Fibroblast of gingiva (primary cell): ENCODE measurements around the gene SLC25A21.

Experiments
- DNase-seq: peaks from one replicate; pipeline ENCODE4 v3.0.0-alpha.2; 2011; ENCODE audit warnings: low read depth

SLC25A21 gene

DNA sequence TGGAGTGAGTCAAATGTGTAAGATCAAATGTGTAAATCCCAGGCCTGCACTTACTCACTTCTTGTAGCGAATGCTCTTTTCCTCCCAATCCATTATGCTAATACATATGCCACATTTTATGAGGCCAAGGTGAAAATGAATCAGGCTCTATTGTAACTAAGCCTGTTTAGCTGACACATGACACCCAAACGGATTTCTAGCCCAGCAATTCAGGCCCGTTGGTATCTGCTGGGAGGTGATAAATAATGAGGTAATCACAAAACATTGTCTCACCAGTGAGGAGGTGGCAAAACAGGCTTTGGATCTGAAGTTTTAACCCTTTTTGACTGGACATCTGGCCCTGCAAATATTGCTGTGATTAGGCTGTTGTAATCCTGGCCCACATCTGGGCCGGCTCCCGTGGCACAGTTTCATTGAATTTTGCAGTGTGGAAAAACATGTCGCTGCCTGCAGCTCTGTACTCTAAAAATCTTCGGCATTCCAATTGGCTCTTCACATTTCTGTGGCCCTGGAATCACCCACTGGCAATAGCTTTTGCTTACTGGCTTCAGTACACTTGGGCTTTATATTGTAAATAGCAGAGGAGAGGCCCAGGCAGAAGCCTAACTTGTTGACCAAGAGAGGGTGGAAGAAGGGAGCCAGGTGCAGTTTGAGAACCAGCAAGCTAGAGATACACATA is 404.7 kb downstream of the SLC25A21 start:
- DNase-seq = peak; percentile 20

DNA sequence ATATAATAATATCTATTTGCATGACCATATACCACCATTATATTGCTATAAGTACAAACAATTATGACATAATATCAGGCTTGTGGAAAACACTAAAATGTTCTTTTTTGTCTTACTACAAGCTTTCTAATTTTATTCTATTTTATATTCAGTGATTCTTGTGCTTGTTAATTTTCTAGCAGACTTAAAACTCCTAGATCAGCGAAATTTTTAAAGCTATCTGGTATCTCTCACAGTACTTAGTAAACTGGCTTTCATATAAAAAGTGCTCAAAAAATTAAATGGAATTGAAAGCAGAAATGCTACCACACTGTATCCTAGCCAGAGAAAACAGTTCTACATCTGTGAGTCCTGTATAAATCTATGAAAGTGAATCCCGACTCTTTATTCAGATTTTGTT is 405.4 kb downstream of the SLC25A21 start:
- DNase-seq = no peak

DNA sequence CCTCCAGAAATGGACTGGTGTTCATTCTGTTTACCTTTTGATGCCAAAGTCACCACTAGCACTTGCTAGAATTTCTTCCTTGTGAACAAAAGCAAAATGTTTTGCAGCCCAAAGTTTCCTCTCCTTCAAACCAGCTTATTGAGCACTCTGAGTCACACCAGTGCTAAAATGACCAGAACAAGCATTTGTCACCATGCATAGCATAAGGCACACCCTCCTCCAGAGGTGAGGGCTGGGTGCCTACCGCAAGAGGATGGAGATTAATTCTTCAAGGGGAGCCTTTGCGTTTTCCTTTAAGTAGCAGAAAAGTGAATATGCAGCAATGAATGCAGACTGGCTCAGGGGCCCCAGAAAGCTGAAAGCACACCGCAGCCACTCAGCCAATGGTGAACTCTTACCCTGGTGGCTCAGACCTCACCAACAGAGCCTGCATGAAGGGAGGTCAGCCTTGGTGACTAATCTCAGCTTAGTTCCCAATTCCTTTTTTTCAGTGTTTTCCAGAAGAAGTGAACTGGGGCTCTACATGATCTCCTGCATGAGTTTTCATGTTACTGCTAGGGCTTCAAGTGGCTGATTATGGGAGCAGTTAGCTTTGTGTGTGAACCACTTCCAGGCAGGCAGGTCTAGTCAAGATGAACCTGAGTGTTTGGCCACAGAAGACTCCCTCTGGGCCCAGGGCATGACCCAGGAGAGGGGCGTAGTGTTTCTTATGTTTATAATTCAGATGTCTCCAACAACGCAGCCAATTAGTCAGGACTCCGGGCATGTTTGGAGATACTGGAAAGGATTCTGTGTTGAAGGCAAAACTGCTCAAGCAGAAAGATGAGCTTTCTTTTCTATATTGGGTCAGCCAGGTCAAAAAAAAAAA is 414.4 kb downstream of the SLC25A21 start:
- no peak for DNase-seq

DNA sequence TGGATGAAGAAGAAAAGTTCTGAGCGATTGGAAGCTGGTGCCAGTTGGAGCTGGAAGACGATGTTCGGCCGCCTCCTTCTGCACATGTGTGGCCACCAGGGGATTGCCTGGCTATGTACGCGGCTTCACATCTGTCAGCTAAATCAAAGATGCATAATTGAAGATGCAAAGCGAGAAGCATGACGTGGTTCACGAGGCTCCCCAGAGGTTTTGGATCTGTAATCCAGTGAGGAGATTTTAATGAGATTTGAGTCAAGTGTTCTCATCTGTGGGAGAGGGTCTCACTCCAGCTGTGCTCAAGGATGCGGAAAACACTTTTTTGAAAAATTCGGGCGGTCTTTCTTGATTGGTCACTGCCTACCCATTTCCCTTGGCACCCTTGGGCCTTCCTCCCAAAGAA is 416.2 kb downstream of the SLC25A21 start:
- no peak for DNase-seq

DNA sequence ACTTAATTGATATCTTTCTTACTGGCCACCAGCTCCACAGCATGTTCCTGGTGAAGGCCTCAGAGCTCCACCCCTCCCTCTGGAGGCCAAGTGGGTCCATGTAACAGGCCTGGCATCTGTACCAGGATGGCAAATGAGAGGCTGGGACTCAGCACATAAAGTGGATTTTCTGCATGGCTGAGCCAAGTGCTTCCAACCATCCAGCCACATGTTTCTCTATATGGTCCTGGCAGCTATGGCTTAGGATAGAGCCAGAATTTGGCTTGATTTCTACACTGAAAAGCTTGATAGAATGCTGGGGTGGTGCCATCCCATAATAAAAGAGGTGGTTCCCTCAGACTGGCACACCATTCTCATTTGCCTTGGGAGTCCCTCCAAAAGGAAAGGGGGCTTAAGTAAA is 416.6 kb downstream of the SLC25A21 start:
- no peak for DNase-seq

DNA sequence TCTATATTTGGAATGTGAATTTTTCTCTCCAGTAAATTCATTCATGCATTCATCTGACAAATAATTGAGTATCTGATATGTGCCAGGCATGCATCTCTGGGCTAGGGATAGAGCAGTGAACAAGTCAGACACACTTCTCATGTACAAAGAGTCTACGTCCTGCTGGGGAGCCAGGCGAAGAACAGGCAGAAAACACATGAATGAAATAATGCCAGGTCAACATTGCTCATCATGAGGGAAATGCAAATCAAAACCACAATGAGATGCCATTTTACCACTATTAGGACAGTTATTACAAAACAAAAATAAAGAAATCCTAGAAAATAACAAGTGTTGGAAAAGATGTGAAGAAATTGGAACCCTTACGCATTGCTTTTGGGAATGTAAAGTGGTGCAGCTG is 420.5 kb downstream of the SLC25A21 start:
- DNase-seq = peak; percentile 82

DNA sequence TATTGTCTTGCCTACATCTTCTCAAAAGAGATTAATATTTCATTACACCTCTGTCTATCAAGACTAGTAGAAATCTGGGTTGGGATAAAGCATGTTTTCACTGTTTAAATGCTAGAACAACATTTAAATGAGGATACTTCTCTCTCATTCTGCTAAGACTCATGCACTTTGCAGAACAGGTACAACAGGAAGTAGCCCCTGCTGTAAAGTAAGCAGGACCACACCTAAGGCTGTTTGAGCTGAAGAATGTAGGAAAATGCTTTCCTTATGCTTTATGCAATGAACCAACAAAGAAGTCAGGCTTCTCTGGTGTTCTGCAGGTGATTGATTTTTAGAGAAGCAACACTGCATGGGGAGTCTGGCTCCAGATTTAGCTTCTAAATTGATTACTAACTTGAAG is 421.3 kb downstream of the SLC25A21 start:
- no peak for DNase-seq

DNA sequence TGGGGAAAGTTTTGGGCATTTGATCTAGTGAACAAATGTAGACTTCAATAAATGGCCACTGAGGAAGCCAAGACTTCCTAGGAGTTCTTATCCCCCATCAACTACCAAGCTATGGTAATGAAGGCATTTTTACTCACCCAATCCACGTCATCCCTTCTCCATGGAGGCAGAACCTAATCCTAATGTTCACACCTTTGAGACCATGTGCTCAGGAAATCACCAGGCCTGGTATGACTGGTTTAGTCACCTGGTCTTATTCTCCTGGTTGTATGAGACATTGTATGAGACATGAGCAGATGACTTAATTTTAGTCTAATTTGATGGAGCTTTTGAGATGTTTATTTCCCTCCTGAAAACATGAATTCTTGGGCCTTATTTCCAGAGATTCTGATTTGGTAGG is 422.2 kb downstream of the SLC25A21 start:
- no peak for DNase-seq

DNA sequence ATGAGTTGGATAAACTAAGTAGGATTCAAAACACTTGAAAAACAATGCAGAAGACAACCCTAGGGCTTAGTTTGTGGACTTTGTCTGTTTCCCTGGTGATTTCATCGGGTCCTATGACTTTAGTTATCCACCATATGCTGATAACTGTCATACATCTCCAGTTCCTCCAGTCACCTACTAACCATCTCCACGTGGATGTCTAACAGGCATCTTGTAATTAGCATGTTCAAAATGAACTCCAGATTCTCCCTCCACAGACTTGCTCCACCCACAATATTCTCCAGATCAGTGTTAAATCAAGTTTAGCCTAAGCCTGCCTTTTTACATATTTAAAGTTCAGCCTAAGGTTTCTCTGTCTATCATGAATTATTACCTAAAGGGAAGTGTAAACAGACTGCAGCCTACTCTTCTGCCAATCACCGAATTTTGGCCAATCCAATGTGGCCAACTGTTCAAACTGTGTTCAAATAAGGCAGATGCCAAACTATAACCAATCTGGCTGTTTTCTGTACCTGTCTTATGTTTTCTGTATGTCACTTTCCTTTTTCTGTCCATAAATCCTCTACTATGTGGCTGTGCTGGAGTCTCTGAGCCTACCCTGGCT is 423.7 kb downstream of the SLC25A21 start:
- no peak for DNase-seq

DNA sequence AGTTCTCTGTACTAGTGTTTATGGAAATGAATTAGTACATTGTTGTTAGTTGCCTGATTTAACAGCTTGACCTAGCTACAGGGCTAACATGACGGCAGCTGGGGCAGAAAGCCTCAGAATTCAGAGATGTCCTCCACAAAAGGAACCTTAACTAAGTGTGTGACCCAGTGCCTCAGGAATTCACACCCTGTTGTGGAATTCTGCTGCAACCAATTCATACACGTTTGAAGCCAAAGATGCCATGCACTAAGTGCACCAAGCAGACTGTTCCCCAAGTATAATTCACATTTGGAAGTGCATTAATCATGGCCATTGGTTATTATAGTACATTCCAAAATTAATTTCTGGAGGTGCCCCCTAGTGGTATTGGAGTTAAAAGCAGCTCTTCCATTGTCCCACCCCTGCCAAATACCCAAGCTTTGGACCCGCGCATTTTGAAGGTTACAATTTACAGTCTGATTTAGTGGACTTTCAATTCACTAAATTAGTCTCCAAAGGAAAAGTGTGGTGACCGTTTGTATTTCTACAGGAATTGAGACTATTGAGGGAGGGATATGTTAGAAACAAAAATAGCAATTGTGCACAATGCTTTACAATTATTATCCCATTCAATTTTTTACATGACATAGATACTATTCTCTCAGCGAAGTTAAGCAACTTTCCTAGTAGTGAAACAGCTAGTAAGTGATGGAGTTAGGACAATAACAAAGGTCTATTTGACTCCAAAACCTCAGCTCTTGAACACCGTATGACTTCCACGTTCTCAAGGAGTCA is 424.8 kb downstream of the SLC25A21 start:
- DNase-seq = no peak

DNA sequence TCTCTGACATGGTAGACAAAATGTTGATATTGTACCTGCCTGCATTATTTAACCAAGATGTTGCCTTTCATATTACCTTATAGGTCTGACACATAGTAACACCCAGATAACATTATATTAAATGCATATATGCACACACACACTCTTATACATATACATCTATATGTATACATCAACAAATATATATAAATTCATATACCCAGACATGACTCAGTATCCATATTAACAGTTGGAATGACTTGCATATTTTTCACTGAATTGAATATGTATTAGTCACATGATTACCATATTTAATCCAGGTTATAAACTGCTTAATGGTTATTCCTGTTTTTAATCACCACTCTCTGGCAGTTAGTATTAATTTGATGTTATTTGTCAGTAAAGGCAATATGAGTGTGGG is 425.5 kb downstream of the SLC25A21 start:
- no peak for DNase-seq

DNA sequence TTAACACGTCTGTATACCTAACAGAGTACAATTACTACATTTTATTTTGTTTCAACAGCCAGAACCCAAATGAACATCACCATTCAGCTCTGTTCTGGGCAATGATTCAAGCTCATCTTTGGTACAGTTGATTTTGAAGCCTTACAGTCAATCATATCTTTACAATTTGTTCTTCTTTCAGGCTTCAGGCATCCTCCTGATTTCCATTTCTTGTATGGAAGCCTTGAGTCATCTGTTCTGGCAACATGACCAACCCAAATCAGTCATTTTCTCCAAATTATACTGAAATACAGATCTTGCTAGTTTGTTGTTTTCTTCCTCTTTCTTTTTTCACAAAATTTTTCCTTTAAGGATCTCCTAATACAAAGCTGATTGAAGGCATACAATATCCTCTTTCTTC is 430.5 kb downstream of the SLC25A21 start:
- DNase-seq = peak; percentile 14

DNA sequence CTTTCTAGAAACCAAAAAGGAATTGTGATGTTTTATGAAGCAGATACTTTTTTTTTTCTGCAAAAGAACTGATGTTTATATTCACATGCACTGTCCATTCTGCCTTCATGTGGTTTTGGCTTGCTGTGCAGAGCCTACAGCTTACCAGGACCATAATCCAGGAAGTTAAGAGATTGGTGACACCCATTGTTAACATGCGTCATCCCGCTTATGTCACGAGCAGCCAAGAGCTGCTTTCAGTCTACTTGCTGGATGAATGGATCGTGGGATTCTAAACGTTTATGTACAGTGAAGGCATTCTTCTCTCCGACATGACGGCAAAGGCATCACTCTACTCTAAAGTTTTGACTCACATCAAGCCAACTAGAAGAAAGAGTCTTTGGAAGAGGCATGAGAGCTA is 434.1 kb downstream of the SLC25A21 start:
- no peak for DNase-seq

DNA sequence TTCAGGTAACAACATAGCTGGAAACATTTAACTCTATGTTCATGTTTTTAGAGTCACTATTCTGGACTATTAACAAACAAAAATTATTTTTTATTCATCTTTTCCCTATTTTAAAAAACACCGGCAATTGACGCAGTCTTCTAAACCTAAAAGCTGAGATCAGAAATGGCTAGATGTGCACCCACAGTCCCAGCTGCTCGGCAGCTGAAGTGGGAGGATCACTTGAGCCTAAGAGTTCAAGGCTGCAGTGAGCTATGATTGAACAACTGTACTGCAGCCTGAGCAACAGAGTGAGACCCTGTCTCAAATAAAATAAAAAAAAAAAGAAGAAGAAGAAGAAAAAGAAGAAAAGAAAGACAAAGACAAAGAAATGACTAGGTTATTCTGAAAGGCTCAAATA is 446.3 kb downstream of the SLC25A21 start:
- no peak for DNase-seq

DNA sequence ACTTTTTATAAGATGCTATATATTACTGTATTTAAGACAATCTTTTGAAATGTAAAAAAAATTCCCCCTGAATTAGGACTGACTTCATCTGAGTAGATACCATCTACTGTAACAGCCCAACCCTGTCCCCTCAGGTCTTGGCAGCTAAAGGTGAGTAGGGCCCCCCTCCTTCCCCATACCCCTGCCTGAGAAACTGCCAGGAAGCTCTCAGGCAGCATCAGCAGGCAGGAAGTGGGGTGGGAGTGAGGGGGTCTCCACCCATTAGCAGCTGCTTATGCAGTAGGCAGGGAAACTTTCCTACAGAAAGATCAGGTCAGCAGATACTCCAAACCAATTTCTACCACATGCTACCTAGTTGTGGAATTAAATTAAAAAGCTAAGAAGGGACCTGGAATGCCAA is 448.2 kb downstream of the SLC25A21 start:
- DNase-seq = no peak

DNA sequence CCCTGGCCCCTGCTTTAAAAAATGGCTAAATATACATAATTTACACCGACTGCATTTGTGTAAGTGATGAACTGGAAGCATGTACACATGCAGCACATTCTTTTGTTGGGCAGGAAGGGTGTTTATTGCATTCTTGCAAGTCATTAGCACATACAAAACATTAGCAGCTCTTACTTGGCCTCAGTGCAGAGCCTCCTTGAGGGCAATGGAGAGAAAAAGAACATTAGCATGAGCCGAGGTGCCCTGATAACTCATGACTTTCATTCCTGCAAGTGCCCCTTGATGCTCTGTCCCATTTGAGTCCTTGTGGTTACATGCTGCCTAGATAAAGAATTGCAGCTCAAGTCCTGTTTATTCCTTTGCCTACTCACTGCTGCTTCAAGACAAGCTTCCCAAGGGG is 448.9 kb downstream of the SLC25A21 start:
- DNase-seq = no peak

DNA sequence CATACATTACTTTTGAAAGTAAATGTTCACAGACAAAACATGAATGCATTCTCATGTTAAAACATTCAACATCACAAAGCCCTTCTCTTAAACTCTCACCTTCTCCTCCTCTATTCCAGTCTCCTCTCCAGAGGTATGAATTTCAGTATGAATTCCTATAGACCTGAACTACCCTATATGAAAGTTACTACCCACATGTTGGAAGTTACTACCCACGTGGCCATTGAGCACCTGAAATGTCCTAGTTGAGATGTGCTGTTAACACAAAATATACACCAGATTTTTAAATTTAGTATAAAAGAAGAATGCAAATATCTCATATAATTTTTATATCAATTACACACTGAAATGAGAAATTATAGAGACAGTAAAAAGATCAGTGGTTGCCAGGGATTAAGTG is 450.5 kb downstream of the SLC25A21 start:
- DNase-seq = no peak

DNA sequence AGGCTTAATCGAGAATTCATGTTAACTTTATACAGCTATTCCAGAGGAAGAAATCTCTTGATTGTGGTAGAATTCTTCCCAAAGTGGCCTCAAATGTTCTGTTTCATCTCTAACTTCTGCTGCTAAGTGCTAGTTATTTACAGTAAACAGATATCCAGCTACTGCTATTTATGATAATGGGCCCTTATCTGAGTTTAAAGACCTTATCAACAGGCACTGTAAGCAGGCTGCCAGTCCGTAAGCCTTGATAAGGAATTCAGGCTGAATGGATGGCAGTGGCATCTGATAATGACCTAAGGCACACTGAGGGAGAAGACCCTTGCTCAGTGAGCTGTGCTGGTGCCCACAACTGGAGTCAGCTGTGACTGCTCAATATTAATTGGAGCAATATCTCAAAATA is 451.7 kb downstream of the SLC25A21 start:
- DNase-seq = no peak

DNA sequence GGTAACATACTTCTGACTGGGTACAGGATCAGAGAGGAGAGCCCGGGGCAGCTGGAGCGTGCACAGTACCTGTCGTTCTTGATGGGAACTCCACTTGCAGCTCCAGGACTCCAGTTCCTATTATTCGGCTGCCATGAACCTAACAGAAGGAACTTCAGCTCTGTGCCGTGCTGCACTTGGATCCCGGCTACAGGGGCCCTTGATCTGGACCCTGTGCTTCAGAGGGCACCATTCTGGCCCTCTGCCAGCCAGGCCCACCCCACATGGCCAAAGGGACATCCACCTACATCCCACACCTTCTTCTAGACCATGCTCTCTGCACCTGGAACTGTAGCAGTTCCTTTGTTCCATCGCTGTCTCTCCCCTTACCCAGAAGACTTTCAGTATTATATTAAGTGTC is 452.6 kb downstream of the SLC25A21 start:
- DNase-seq = no peak

DNA sequence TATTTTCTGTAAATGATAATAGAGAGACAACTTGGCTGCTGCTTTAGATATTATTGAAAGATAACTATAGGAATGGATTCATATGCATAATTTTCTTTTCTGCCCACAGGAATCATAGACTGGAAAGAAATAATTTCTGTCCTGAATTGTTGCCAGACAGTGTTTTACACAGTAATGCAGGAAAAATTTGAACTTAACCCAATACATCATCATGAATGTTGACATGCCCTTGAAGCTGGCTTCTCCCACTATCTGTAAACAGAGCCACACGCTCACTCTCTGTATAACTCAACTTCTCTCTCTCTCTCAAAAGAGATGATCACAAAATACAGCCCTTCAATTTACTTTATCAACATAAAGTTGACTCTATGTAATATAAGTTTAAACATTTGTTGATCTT is 454.2 kb downstream of the SLC25A21 start:
- peak; percentile 57 for DNase-seq

DNA sequence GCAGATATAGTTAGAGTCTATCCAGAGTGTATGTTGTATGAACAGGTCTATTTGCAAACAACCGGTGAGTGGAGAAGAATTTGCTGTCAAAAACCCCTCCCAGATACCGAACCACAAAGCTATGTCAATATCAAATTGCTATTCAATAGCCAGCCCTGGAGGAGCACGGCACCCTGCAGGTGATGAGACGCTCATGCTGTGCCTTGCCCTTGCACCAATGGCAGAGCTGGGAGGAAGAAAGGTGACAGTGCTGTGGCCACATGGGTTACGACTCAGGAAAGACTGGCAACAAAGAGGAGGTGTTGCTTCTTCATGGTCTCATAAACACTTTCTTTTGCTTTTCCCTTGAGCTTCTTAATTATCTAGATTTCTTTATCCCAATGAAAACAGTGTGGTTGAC is 455.0 kb downstream of the SLC25A21 start:
- no peak for DNase-seq

DNA sequence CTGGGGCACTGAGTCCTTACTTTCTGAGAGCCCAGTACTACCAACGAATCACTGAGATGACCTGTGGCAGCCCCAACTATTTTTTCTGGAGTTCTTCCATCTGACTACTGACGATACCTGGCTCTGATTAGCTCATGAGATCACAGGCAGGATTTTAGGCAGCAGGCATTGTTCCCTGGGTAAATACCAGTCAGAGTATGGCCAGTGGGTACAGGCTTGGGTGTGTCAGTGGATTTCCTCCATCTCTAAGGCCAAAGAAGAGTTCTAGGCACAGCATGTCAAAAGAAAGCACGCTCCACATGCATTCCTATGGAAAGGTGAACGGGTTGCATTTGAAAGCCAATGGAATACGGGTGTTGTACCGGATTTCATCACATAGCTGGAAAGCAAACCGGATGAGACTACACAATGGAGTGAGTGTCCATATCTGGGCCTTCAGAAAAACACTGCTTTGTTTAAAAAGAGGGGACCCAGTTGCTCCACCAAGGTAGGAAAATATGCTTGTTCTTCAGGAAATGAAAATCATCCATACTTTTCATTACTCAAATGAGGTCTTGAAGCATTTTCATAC is 455.7 kb downstream of the SLC25A21 start:
- DNase-seq = no peak
